GM23248 (cell line): Measurements from ENCODE around the gene CD96. TPM values are rescaled to one million over a fixed set of nuclear protein-coding genes. Genes with fewer than 3 reads are reported as not detected.
"Not testable (repeated sequence)": the region's sequence is repeated elsewhere in the genome, so short reads cannot be mapped to it uniquely, and the experiment has no call there.

Experiments
- DNase-seq: peaks from one replicate; pipeline ENCODE4 v3.0.0-alpha.2; 2015
- H2AFZ ChIP-seq: fragments of 200-600 bp; sonication (generic); 2 replicates; pipeline ENCODE4 v1.6.1; 2016; ENCODE audit warnings: antibody characterized with exemption
- H3F3A ChIP-seq: fragments of 200-600 bp; sonication (generic); 2 replicates; pipeline ENCODE4 v1.6.1; 2016; ENCODE audit warnings: mild to moderate bottlenecking, antibody characterized with exemption, mixed run types; ENCODE audit not compliant: insufficient read depth
- H3K27ac ChIP-seq: fragments of 200-600 bp; sonication (generic); 2 replicates; pipeline ENCODE4 v1.5.1; 2016; ENCODE audit warnings: mild to moderate bottlenecking
- H3K27me3 ChIP-seq: fragments of 200-600 bp; sonication (generic); replicated peaks from 2 replicates; pipeline ENCODE4 v1.6.1; 2016; ENCODE audit warnings: mild to moderate bottlenecking; ENCODE audit not compliant: insufficient read depth
- H3K36me3 ChIP-seq: fragments of 200-600 bp; sonication (generic); 2 replicates; pipeline ENCODE4 v1.6.1; 2016; ENCODE audit warnings: low read depth, mild to moderate bottlenecking
- H3K4me1 ChIP-seq: fragments of 200-600 bp; sonication (generic); 2 replicates; pipeline ENCODE4 v1.6.1; 2016; ENCODE audit warnings: mild to moderate bottlenecking; ENCODE audit not compliant: insufficient read depth
- H3K4me2 ChIP-seq: fragments of 200-600 bp; sonication (generic); one replicate; pipeline ENCODE4 v1.6.1; 2016; ENCODE audit warnings: mild to moderate bottlenecking; ENCODE audit not compliant: unreplicated experiment
- H3K4me3 ChIP-seq: fragments of 200-600 bp; sonication (generic); 2 replicates; pipeline ENCODE4 v1.5.1; 2016; ENCODE audit warnings: mild to moderate bottlenecking
- H3K79me2 ChIP-seq: fragments of 200-600 bp; sonication (generic); 2 replicates; pipeline ENCODE4 v1.6.1; 2016; ENCODE audit warnings: mild to moderate bottlenecking; ENCODE audit not compliant: insufficient read depth
- H3K9ac ChIP-seq: fragments of 200-600 bp; sonication (generic); 2 replicates; pipeline ENCODE4 v1.6.1; 2016; ENCODE audit warnings: mild to moderate bottlenecking
- H3K9me2 ChIP-seq: fragments of 200-600 bp; sonication (generic); 2 replicates; pipeline ENCODE4 v1.6.1; 2016; ENCODE audit warnings: mixed run types, mild to moderate bottlenecking, moderate library complexity; ENCODE audit not compliant: insufficient read depth
- H3K9me3 ChIP-seq: fragments of 200-600 bp; sonication (generic); one replicate; pipeline ENCODE4 v1.6.1; 2017; ENCODE audit warnings: low read depth
- H4K20me1 ChIP-seq: fragments of 200-600 bp; sonication (generic); 2 replicates; pipeline ENCODE4 v1.6.0; 2016; ENCODE audit not compliant: insufficient read depth
- EZH2 ChIP-seq: fragments of 200-600 bp; sonication (generic); IDR thresholded peaks from 2 replicates; pipeline ENCODE4 v1.6.1; 2018; ENCODE audit warnings: antibody characterized with exemption, mild to moderate bottlenecking; ENCODE audit not compliant: insufficient read depth, poor library complexity, severe bottlenecking
- EZH2phosphoT487 ChIP-seq: fragments of 200-600 bp; sonication (generic); IDR thresholded peaks from 2 replicates; pipeline ENCODE4 v1.6.1; 2018; ENCODE audit warnings: antibody characterized with exemption, moderate library complexity, mild to moderate bottlenecking, low read depth; ENCODE audit not compliant: insufficient read depth
- WGBS, 2 experiments: methylation state at CpG; one replicate each; pipeline ENCODE4 v1.1.6; 2015 to 2017; ENCODE audit warnings: low lambda C conversion rate in 2 of 2, low coverage in 1 of 2; ENCODE audit errors: missing lambda C conversion rate in 2 of 2; 5-methylcytosine and 5-hydroxymethylcytosine counted together
- in situ Hi-C: fragments of 300-500 bp; cut with MboI; formaldehyde crosslinking; loops from 2 replicates; pipeline ENCODE4 v1.15.0; 2020
- polyA plus RNA-seq: library from polyadenylated mRNA; unstranded; fragments of >200 nt; fragmentation: Nextera tagmentation; extraction: Ambion mirVana; gene quantifications from 2 replicates; pipeline ENCODE4 v1.2.1, GENCODE V29; 2016
- total RNA-seq: library from RNA; depleted of rRNA; stranded (reverse); fragments of >200 nt; shearing (Covaris generic); gene quantifications from 2 replicates; pipeline ENCODE4 v1.2.3, GENCODE V29; 2014

Gene CD96
- total and polyA plus RNA-seq, 2 experiments from 2014 or later = not detected

GRCh38 chr3:111627092-111627491 lies 85.1 kb downstream of the CD96 start:
- Histone ChIP-seq H3K4me1 (0 out of 2 replicates have a peak, but pooled peaks cover 8% of the 10 kb centered on the region), H3K4me3 (no peak overlapping the region), H3K79me2 (no peaks in the 10 kb centered on the region), H3K27me3 (no peaks in the 10 kb centered on the region), H2AFZ (no peak overlapping the region), H3F3A (0 out of 2 replicates have a peak, but pooled peaks cover 6% of the 10 kb centered on the region), H3K4me2 (no peak overlapping the region), H3K9me2 (no peaks in the 10 kb centered on the region), H3K36me3 (no peaks in the 10 kb centered on the region), H4K20me1 (no peaks in the 10 kb centered on the region), H3K27ac (no peak overlapping the region), H3K9ac (no peak overlapping the region), H3K9me3 (no peaks in the 10 kb centered on the region)
- TF ChIP-seq EZH2 = no peak
- no peak for TF ChIP-seq EZH2phosphoT487
- WGBS, 2 experiments = 72 to 73% methylated on average over 2 of the region's 2 CpGs
- in situ Hi-C loops = no loop called here
- DNase-seq = no peak

GRCh38 chr3:111629018-111629417 lies 87.0 kb downstream of the CD96 start:
- H4K20me1 ChIP-seq, H3K79me2 ChIP-seq, H3K27me3 ChIP-seq, in situ Hi-C loops, H3K9me3 ChIP-seq, H3K4me3 ChIP-seq, H3F3A ChIP-seq, H3K9me2 ChIP-seq, H2AFZ ChIP-seq, DNase-seq, H3K27ac ChIP-seq, H3K36me3 ChIP-seq, H3K4me2 ChIP-seq, H3K4me1 ChIP-seq, H3K9ac ChIP-seq: not testable (repeated sequence)
- 55 to 69% methylated on average over 1 of the region's 1 CpG for WGBS, 2 experiments

- H3K36me3 ChIP-seq, H3K27me3 ChIP-seq, H3K4me1 ChIP-seq, H3K4me3 ChIP-seq, H2AFZ ChIP-seq, H3K79me2 ChIP-seq, H3K9ac ChIP-seq, H3K9me2 ChIP-seq, H3K4me2 ChIP-seq, H3K9me3 ChIP-seq, H3F3A ChIP-seq, H4K20me1 ChIP-seq, in situ Hi-C loops, H3K27ac ChIP-seq: not testable (repeated sequence)
- peak; percentile 21 for DNase-seq
Observed at GRCh38 chr3:111630638-111631037, 88.6 kb downstream of the CD96 start.

GRCh38 chr3:111635403-111635802 lies 93.4 kb downstream of the CD96 start:
- H3K9me3 ChIP-seq = no peaks in the 10 kb centered on the region
- H3K4me1 ChIP-seq = 0 out of 2 replicates have a peak, but pooled peaks cover 4% of the 10 kb centered on the region
- in situ Hi-C loops = no loop called here
- H3K4me3 ChIP-seq = no peak overlapping the region
- no peak overlapping the region for H3K4me2 ChIP-seq
- H3K9me2 ChIP-seq = no peaks in the 10 kb centered on the region
- no peaks in the 10 kb centered on the region; the same call in 1 of the 2 replicates for H3K27me3 ChIP-seq
- WGBS, 2 experiments = 53 to 64% methylated on average over 2 of the region's 2 CpGs
- no peak overlapping the region for H3K9ac ChIP-seq
- H3K79me2 ChIP-seq = no peaks in the 10 kb centered on the region
- 0 out of 2 replicates have a peak, but pooled peaks cover 6% of the 10 kb centered on the region for H3F3A ChIP-seq
- TF ChIP-seq EZH2 (no peak), EZH2phosphoT487 (no peak)
- H4K20me1 ChIP-seq = no peaks in the 10 kb centered on the region
- H3K27ac ChIP-seq = no peak overlapping the region
- H2AFZ ChIP-seq = no peak overlapping the region
- DNase-seq = no peak
- H3K36me3 ChIP-seq = no peaks in the 10 kb centered on the region

GRCh38 chr3:111636366-111636885 lies 94.4 kb downstream of the CD96 start:
- H3K36me3 ChIP-seq = no peaks in the 10 kb centered on the region
- H3K4me1 ChIP-seq = no peaks in the 10 kb centered on the region
- peak; percentile 46 for DNase-seq
- no peak overlapping the region for H3K27ac ChIP-seq
- in situ Hi-C loops = no loop called here
- no peaks in the 10 kb centered on the region for H3K9me3 ChIP-seq
- WGBS, 2 experiments = 23 to 25% methylated on average over 4 of the region's 4 CpGs
- H3K9ac ChIP-seq = no peak overlapping the region
- TF ChIP-seq EZH2 (no peak), EZH2phosphoT487 (no peak)
- no peak overlapping the region for H2AFZ ChIP-seq
- no peaks in the 10 kb centered on the region for H3K9me2 ChIP-seq
- no peak overlapping the region for H3K4me3 ChIP-seq
- no peaks in the 10 kb centered on the region for H3K79me2 ChIP-seq
- H4K20me1 ChIP-seq = no peaks in the 10 kb centered on the region
- H3F3A ChIP-seq = 0 out of 2 replicates have a peak, but pooled peaks cover under 1% of the 10 kb centered on the region
- H3K27me3 ChIP-seq = peaks cover 5% of the 10 kb centered on the region; the same call in 1 of the 2 replicates
- no peak overlapping the region for H3K4me2 ChIP-seq
